ENCODE data around the gene TECTB. TPM values are rescaled to one million over a fixed set of nuclear protein-coding genes. Genes with fewer than 3 reads are reported as not detected.

TECTB gene
- total and polyA plus RNA-seq, 4 experiments from 2014 or later, result not detected

- H3K27me3 ChIP-seq (ENCODE audit: insufficient read depth, low read length), result no peaks in the 10 kb centered on the region
- peaks cover 9 to 25% of the 10 kb centered on the region in 2 donors for H3K27me3 Mint-ChIP-seq
- no peak for DNase-seq
- no peaks in the 10 kb centered on the region for H3K9me3 ChIP-seq (ENCODE audit: control insufficient read depth in 1 of 2, low read length in 2 of 2)
- H3K27ac Mint-ChIP-seq, result no peak overlapping the region
- no peak overlapping the region for H3K27ac ChIP-seq (ENCODE audit: low read depth, low read length)
- CTCF ChIA-PET (ENCODE audit: partially characterized antibody), result interaction anchor here (1.2 to 3.1 kb wide), 5 partner anchors 8 to 147 kb away, joined by 3 to 13 read pairs (median 5); no protein-coding TSS in a partner anchor
- POLR2A ChIA-PET (ENCODE audit: partially characterized antibody), result no interaction called here
- no peaks in the 10 kb centered on the region for H3K4me1 Mint-ChIP-seq
- H3K4me3 Mint-ChIP-seq, result no peak overlapping the region
- no peak overlapping the region for H3K4me3 ChIP-seq (ENCODE audit: low read length in 2 of 2)
- no peaks in the 10 kb centered on the region for H3K36me3 Mint-ChIP-seq
- intact Hi-C loops (cut with micrococcal nuclease), result no loop called here
- no peaks in the 10 kb centered on the region for H3K36me3 ChIP-seq (ENCODE audit: insufficient read depth, low read length)
- H3K9me3 Mint-ChIP-seq, result no peaks in the 10 kb centered on the region
- H3K4me1 ChIP-seq (ENCODE audit: insufficient read depth, low read length), result no peaks in the 10 kb centered on the region
Observed at GRCh38 chr10:112308125-112308502, 24.9 kb downstream of the TECTB start.

GRCh38 chr10:112311481-112311880 is 28.3 kb downstream of the TECTB start:
- Mint-ChIP-seq H3K4me1 (peaks cover 0 to 3% (median 0%) of the 10 kb centered on the region in 4 donors), H3K27ac (no peak overlapping the region), H3K9me3 (no peaks in the 10 kb centered on the region), H3K36me3 (no peaks in the 10 kb centered on the region), H3K27me3 (peaks cover 7 to 31% of the 10 kb centered on the region in 2 donors), H3K4me3 (no peak overlapping the region)
- DNase-seq, result no peak
- Histone ChIP-seq H3K9me3 (ENCODE audit: control insufficient read depth in 1 of 2, low read length in 2 of 2) (no peaks in the 10 kb centered on the region), H3K4me3 (ENCODE audit: low read length in 2 of 2) (no peak overlapping the region), H3K27ac (ENCODE audit: low read depth, low read length) (no peak overlapping the region), H3K4me1 (ENCODE audit: insufficient read depth, low read length) (no peaks in the 10 kb centered on the region), H3K27me3 (ENCODE audit: insufficient read depth, low read length) (no peaks in the 10 kb centered on the region), H3K36me3 (ENCODE audit: insufficient read depth, low read length) (no peaks in the 10 kb centered on the region)
- intact Hi-C loops (cut with micrococcal nuclease), result loop anchor here (10.0 kb wide), 1 partner anchor 197 kb away; no protein-coding TSS in a partner anchor
- POLR2A ChIA-PET (ENCODE audit: partially characterized antibody), result no interaction called here
- CTCF ChIA-PET (ENCODE audit: partially characterized antibody), result interaction anchor here (1.1 to 3.2 kb wide), 3 partner anchors 8 to 125 kb away, joined by 3 to 15 read pairs (median 3); no protein-coding TSS in a partner anchor

- no peak overlapping the region for H3K27ac ChIP-seq (ENCODE audit: low read depth, low read length)
- Mint-ChIP-seq H3K9me3 (no peaks in the 10 kb centered on the region), H3K4me1 (peaks cover 0 to 3% (median 0%) of the 10 kb centered on the region in 4 donors), H3K27ac (no peak overlapping the region), H3K4me3 (no peak overlapping the region), H3K27me3 (peaks cover 11 to 30% of the 10 kb centered on the region in 2 donors), H3K36me3 (no peaks in the 10 kb centered on the region)
- ChIA-PET CTCF (ENCODE audit: partially characterized antibody) (interaction anchor here (0.7 to 3.2 kb wide), 6 partner anchors 8 to 161 kb away, joined by 3 to 15 read pairs (median 3); no protein-coding TSS in a partner anchor), POLR2A (ENCODE audit: partially characterized antibody) (no interaction called here)
- H3K27me3 ChIP-seq (ENCODE audit: insufficient read depth, low read length), result no peaks in the 10 kb centered on the region
- no peaks in the 10 kb centered on the region for H3K9me3 ChIP-seq (ENCODE audit: control insufficient read depth in 1 of 2, low read length in 2 of 2)
- H3K4me1 ChIP-seq (ENCODE audit: insufficient read depth, low read length), result no peaks in the 10 kb centered on the region
- H3K4me3 ChIP-seq (ENCODE audit: low read length in 2 of 2), result no peak overlapping the region
- intact Hi-C loops (cut with micrococcal nuclease), result loop anchor here (10.0 kb wide), 1 partner anchor 198 kb away; no protein-coding TSS in a partner anchor
- DNase-seq, result no peak
- no peaks in the 10 kb centered on the region for H3K36me3 ChIP-seq (ENCODE audit: insufficient read depth, low read length)
Observed at GRCh38 chr10:112313234-112313633, 30.0 kb downstream of the TECTB start.

- Mint-ChIP-seq H3K9me3 (no peaks in the 10 kb centered on the region), H3K4me1 (peaks cover 0 to 3% (median 0%) of the 10 kb centered on the region in 4 donors), H3K27me3 (peaks cover 12 to 30% of the 10 kb centered on the region in 2 donors), H3K27ac (no peak overlapping the region), H3K36me3 (no peaks in the 10 kb centered on the region), H3K4me3 (no peak overlapping the region)
- no peaks in the 10 kb centered on the region for H3K4me1 ChIP-seq (ENCODE audit: insufficient read depth, low read length)
- intact Hi-C loops (cut with micrococcal nuclease), result loop anchor here (2.0 to 10.0 kb wide), 2 partner anchors 199 to 1757 kb away; no protein-coding TSS in a partner anchor
- no peak overlapping the region for H3K4me3 ChIP-seq (ENCODE audit: low read length in 2 of 2)
- ChIA-PET POLR2A (ENCODE audit: partially characterized antibody) (no interaction called here), CTCF (ENCODE audit: partially characterized antibody) (interaction anchor here (0.5 to 4.1 kb wide), 11 partner anchors 8 to 1024 kb away, joined by 3 to 27 read pairs (median 4); no protein-coding TSS in a partner anchor)
- no peaks in the 10 kb centered on the region for H3K27me3 ChIP-seq (ENCODE audit: insufficient read depth, low read length)
- no peaks in the 10 kb centered on the region for H3K9me3 ChIP-seq (ENCODE audit: control insufficient read depth in 1 of 2, low read length in 2 of 2)
- H3K27ac ChIP-seq (ENCODE audit: low read depth, low read length), result no peak overlapping the region
- DNase-seq, result no peak
- no peaks in the 10 kb centered on the region for H3K36me3 ChIP-seq (ENCODE audit: insufficient read depth, low read length)
Observed at GRCh38 chr10:112313911-112314310, 30.7 kb downstream of the TECTB start.

GRCh38 chr10:112314822-112315474 is 31.7 kb downstream of the TECTB start:
- Mint-ChIP-seq H3K27ac (no peak overlapping the region), H3K9me3 (no peaks in the 10 kb centered on the region), H3K4me3 (no peak overlapping the region), H3K4me1 (peaks cover 0 to 3% (median 0%) of the 10 kb centered on the region in 4 donors), H3K27me3 (peaks cover 12 to 34% of the 10 kb centered on the region in 2 donors), H3K36me3 (no peaks in the 10 kb centered on the region)
- POLR2A ChIA-PET (ENCODE audit: partially characterized antibody), result no interaction called here
- intact Hi-C loops (cut with micrococcal nuclease), result loop anchor here (1.0 to 10.0 kb wide), 3 partner anchors 120 to 1758 kb away; no protein-coding TSS in a partner anchor
- no peak overlapping the region for H3K27ac ChIP-seq (ENCODE audit: low read depth, low read length)
- H3K4me3 ChIP-seq (ENCODE audit: low read length in 2 of 2), result no peak overlapping the region
- H3K4me1 ChIP-seq (ENCODE audit: insufficient read depth, low read length), result no peaks in the 10 kb centered on the region
- H3K27me3 ChIP-seq (ENCODE audit: insufficient read depth, low read length), result no peaks in the 10 kb centered on the region
- no peaks in the 10 kb centered on the region for H3K36me3 ChIP-seq (ENCODE audit: insufficient read depth, low read length)
- peak; percentile 62 to 64 (median 64) for DNase-seq
- CTCF ChIA-PET (ENCODE audit: partially characterized antibody), result interaction anchor here (0.8 to 4.1 kb wide), 15 partner anchors 7 to 157 kb away, joined by 3 to 27 read pairs (median 3); partner anchors contain the start of gene ACSL5
- no peaks in the 10 kb centered on the region for H3K9me3 ChIP-seq (ENCODE audit: control insufficient read depth in 1 of 2, low read length in 2 of 2)

GRCh38 chr10:112327678-112328077 is 44.5 kb downstream of the TECTB start:
- no peaks in the 10 kb centered on the region for H3K27me3 ChIP-seq (ENCODE audit: insufficient read depth, low read length)
- Mint-ChIP-seq H3K27me3 (peaks cover 6 to 12% of the 10 kb centered on the region in 2 donors), H3K36me3 (no peaks in the 10 kb centered on the region), H3K4me3 (no peak overlapping the region), H3K4me1 (no peaks in the 10 kb centered on the region), H3K27ac (peak overlapping the region in 1 of 7 donors; percentile 53), H3K9me3 (peaks cover 0 to 2% (median 0%) of the 10 kb centered on the region in 8 donors)
- DNase-seq, result no peak
- intact Hi-C loops (cut with micrococcal nuclease), result no loop called here
- ChIA-PET CTCF (ENCODE audit: partially characterized antibody) (interaction anchor here (5.5 kb wide), 1 partner anchor 12 kb away, joined by 27 read pairs; no protein-coding TSS in a partner anchor), POLR2A (ENCODE audit: partially characterized antibody) (no interaction called here)
- no peaks in the 10 kb centered on the region for H3K4me1 ChIP-seq (ENCODE audit: insufficient read depth, low read length)
- no peak overlapping the region for H3K4me3 ChIP-seq (ENCODE audit: low read length in 2 of 2)
- no peaks in the 10 kb centered on the region for H3K36me3 ChIP-seq (ENCODE audit: insufficient read depth, low read length)
- no peak overlapping the region for H3K27ac ChIP-seq (ENCODE audit: low read depth, low read length)
- no peaks in the 10 kb centered on the region for H3K9me3 ChIP-seq (ENCODE audit: control insufficient read depth in 1 of 2, low read length in 2 of 2)

- ChIA-PET POLR2A (ENCODE audit: partially characterized antibody) (no interaction called here), CTCF (ENCODE audit: partially characterized antibody) (interaction anchor here (0.7 to 5.5 kb wide), 2 partner anchors 15 to 18 kb away, joined by 3 to 27 read pairs; no protein-coding TSS in a partner anchor)
- no peak overlapping the region for H3K27ac Mint-ChIP-seq
- Histone ChIP-seq H3K27ac (ENCODE audit: low read depth, low read length) (no peak overlapping the region), H3K4me3 (ENCODE audit: low read length in 2 of 2) (no peak overlapping the region), H3K4me1 (ENCODE audit: insufficient read depth, low read length) (no peaks in the 10 kb centered on the region), H3K9me3 (ENCODE audit: control insufficient read depth in 1 of 2, low read length in 2 of 2) (no peaks in the 10 kb centered on the region), H3K36me3 (ENCODE audit: insufficient read depth, low read length) (no peaks in the 10 kb centered on the region), H3K27me3 (ENCODE audit: insufficient read depth, low read length) (no peaks in the 10 kb centered on the region)
- no peaks in the 10 kb centered on the region for H3K4me1 Mint-ChIP-seq
- H3K9me3 Mint-ChIP-seq, result peaks cover 0 to 2% (median 0%) of the 10 kb centered on the region in 8 donors
- intact Hi-C loops (cut with micrococcal nuclease), result no loop called here
- no peaks in the 10 kb centered on the region for H3K36me3 Mint-ChIP-seq
- no peak for DNase-seq
- H3K4me3 Mint-ChIP-seq, result no peak overlapping the region
- H3K27me3 Mint-ChIP-seq, result peaks cover 6 to 9% of the 10 kb centered on the region in 2 donors
Observed at GRCh38 chr10:112330162-112330561, 47.0 kb downstream of the TECTB start.

All from CD4-positive, alpha-beta memory T cell (primary cell).